Naive thymus-derived CD8-positive, alpha-beta T cell (primary cell): ENCODE data around the gene C19orf38. TPM values are rescaled to one million over a fixed set of nuclear protein-coding genes. Genes with fewer than 3 reads are reported as not detected.
"Not testable (repeated sequence)": the region's sequence is repeated elsewhere in the genome, so short reads cannot be mapped to it uniquely, and the experiment has no call there.

Experiments used
- ATAC-seq, 2 donors: fragments of 150-1000 bp; cut with Tn5 transposase in 1 of 2; sonication (Bioruptor Pico), chemical (Tn5 transposase) in 1 of 2; 1 replicate in 1 of 2; 2 replicates in 1 of 2; pipeline ENCODE4 v1.10.0; 2021; ENCODE audit warnings: mild to moderate bottlenecking in 2 of 2, moderate library complexity in 2 of 2
- POLR2A ChIA-PET: fragments of 350-600 bp; sonication (Branson Sonifier 250); formaldehyde crosslinking; loops from one replicate; lab custom pipeline; 2021; ENCODE audit warnings: antibody characterized with exemption; lab: Charles Lee
- DNase-seq, 10 donors: peaks; one replicate each; pipeline versions ENCODE4 v3.0.0 to v3.0.0-alpha.2; 2020 to 2022
- H3K27ac Mint-ChIP-seq, 10 donors: one replicate each; pipeline ENCODE4 v1.8.0; 2020 to 2022; ENCODE audit warnings: mild to moderate bottlenecking in 10 of 10, mixed read lengths in 10 of 10, moderate library complexity in 4 of 10, inconsistent platforms in 1 of 10
- H3K27me3 Mint-ChIP-seq, 5 donors: one replicate each; pipeline ENCODE4 v1.8.0; 2021 to 2022; ENCODE audit warnings: mixed read lengths in 5 of 5
- H3K36me3 Mint-ChIP-seq, 3 donors: one replicate each; pipeline ENCODE4 v1.8.0; 2020 to 2022; ENCODE audit warnings: mixed read lengths in 3 of 3, mild to moderate bottlenecking in 2 of 3, inconsistent platforms in 1 of 3
- H3K4me1 Mint-ChIP-seq, 4 donors: one replicate each; pipeline ENCODE4 v1.8.0; 2021 to 2022; ENCODE audit warnings: mixed read lengths in 4 of 4
- H3K4me3 Mint-ChIP-seq, 10 donors: one replicate each; pipeline ENCODE4 v1.8.0; 2020 to 2022; ENCODE audit warnings: mild to moderate bottlenecking in 10 of 10, mixed read lengths in 10 of 10, moderate library complexity in 6 of 10, inconsistent platforms in 1 of 10
- H3K9me3 Mint-ChIP-seq, 9 donors: one replicate each; pipeline ENCODE4 v1.8.0; 2020 to 2022; ENCODE audit warnings: mixed read lengths in 9 of 9, mild to moderate bottlenecking in 3 of 9, inconsistent platforms in 1 of 9, moderate library complexity in 1 of 9
- polyA plus RNA-seq, 3 donors: library from polyadenylated mRNA; unstranded; fragments of 300-500 nt; fragmentation: Illumina TruSeq; gene quantifications; one replicate each; pipeline ENCODE4 v1.2.3, GENCODE V29; 2021
- total RNA-seq, 8 experiments: library from RNA in 2 of 8; stranded (reverse) in 2 of 8; gene quantifications; one replicate each; pipeline ENCODE4 v1.2.3 and lab custom pipeline; 2021 to 2026

C19orf38 gene
- total and polyA plus RNA-seq, 5 experiments from 2014 or later, result 0.17 to 0.60 (median 0.41) TPM; not detected in 2

GRCh38 chr19:10837649-10838048 lies 10.6 kb upstream of the C19orf38 start:
- ATAC-seq, H3K27me3 Mint-ChIP-seq, H3K4me3 Mint-ChIP-seq, DNase-seq, H3K36me3 Mint-ChIP-seq: not testable (repeated sequence)
- peak overlapping the region in 1 of 10 donors; percentile 25 for H3K27ac Mint-ChIP-seq
- POLR2A ChIA-PET, result interaction anchor here (0.6 to 0.7 kb wide), 2 partner anchors 146 to 189 kb away, joined by 3 to 4 read pairs; no protein-coding TSS in a partner anchor
- peaks cover 8 to 16% (median 15%) of the 10 kb centered on the region in 4 donors for H3K4me1 Mint-ChIP-seq
- peaks cover 0 to 11% (median 5%) of the 10 kb centered on the region in 9 donors for H3K9me3 Mint-ChIP-seq

DNA sequence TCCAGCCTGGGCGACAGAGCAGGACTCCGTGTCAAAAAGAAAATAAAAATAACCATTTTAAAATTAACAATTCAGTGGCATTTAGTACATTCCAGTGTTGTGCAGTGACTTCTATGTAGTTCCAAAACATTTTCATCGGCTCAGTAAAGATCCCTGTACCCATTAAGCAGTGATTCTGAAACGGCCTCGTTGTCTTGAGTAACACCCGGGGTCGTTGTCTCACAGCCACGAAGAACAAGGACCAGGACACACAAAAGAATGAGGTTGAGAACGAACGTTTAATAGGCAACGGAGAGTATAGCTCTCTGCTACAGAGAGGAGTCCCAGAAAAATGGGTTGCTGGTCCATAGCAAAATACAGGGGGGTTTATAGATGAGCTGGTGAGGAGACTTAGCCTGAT lies 9.8 kb upstream of the C19orf38 start:
- Mint-ChIP-seq H3K4me1 (peaks cover 9 to 16% (median 15%) of the 10 kb centered on the region in 4 donors), H3K27me3 (peaks cover 0 to under 1% (median 0%) of the 10 kb centered on the region in 5 donors), H3K36me3 (peaks cover 0 to 6% (median 4%) of the 10 kb centered on the region in 3 donors), H3K27ac (peak overlapping the region in 1 of 10 donors; percentile 43), H3K4me3 (no peak overlapping the region), H3K9me3 (peaks cover 0 to 11% (median 5%) of the 10 kb centered on the region in 9 donors)
- ATAC-seq (no peak), DNase-seq (no peak)
- POLR2A ChIA-PET, result no interaction called here

DNA sequence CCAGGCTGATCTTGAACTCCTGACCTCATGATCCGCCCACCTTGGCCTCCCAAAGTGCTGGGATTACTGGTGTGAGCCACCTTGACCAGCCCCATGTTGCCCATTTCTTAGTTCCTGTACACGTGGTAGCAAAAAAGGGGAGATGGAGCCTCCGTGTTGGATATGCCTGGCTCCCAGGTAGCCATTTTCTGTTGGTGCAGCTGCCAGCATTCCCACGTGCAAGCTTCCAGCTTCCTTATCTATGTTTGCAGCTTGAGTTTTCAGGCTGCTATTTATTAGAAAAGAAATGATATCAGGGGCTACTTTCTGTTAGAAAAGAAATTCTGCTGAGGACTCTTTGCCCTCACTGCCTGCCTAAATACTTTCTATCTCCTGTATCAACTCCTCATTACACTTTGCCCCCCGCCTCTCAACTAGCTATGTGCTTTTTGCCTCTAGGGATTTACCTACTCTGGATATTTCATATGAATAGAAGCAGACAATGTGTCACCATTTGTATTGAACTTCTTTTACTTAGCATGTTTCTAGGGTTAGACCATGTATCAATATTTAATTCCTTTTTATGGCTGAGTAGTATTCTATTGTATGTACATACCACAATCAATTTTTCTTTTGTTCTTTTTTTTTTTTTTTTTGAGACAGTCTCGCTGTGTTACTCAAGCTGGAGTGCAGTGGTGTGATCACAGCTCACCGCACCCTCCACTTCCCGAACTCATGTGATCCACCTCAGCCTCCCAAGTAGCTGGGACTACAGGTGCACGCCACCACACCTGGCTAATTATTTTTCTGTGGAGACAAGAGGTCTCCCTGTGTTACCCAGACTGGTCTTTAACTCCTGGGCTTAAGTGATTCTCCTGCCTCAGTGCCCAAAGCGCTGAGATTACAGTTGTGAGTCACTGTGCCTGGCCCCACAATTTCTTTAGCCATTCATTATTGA lies 8.8 kb upstream of the C19orf38 start:
- peak overlapping the region in 2 of 10 donors; percentile 20 to 55 for H3K27ac Mint-ChIP-seq

GRCh38 chr19:10842788-10843187 lies 5.4 kb upstream of the C19orf38 start:
- Mint-ChIP-seq H3K36me3 (peaks cover 0 to 4% (median 4%) of the 10 kb centered on the region in 3 donors), H3K27me3 (peaks cover 0 to 4% (median 0%) of the 10 kb centered on the region in 5 donors), H3K9me3 (peaks cover 0 to 17% (median 6%) of the 10 kb centered on the region in 9 donors), H3K4me3 (no peak overlapping the region), H3K27ac (no peak overlapping the region), H3K4me1 (peaks cover 0 to 3% (median 2%) of the 10 kb centered on the region in 4 donors)
- no peak for ATAC-seq
- no peak for DNase-seq
- POLR2A ChIA-PET, result interaction anchor here (0.6 kb wide), 1 partner anchor 28 kb away, joined by 3 read pairs; no protein-coding TSS in a partner anchor

More for the DNA sequence above, 8.8 kb upstream of the C19orf38 start:
- ATAC-seq, result no peak
- DNase-seq, result no peak
- Mint-ChIP-seq H3K27me3 (peaks cover 0 to 4% (median 0%) of the 10 kb centered on the region in 5 donors), H3K36me3 (peaks cover 0 to 6% (median 4%) of the 10 kb centered on the region in 3 donors), H3K9me3 (peaks cover 0 to 11% (median 5%) of the 10 kb centered on the region in 9 donors), H3K4me1 (peaks cover 9 to 16% (median 15%) of the 10 kb centered on the region in 4 donors), H3K4me3 (no peak overlapping the region)
- POLR2A ChIA-PET, result interaction anchor here (0.6 to 1.6 kb wide), 3 partner anchors 108 to 286 kb away, joined by 3 to 11 read pairs (median 4); no protein-coding TSS in a partner anchor

DNA sequence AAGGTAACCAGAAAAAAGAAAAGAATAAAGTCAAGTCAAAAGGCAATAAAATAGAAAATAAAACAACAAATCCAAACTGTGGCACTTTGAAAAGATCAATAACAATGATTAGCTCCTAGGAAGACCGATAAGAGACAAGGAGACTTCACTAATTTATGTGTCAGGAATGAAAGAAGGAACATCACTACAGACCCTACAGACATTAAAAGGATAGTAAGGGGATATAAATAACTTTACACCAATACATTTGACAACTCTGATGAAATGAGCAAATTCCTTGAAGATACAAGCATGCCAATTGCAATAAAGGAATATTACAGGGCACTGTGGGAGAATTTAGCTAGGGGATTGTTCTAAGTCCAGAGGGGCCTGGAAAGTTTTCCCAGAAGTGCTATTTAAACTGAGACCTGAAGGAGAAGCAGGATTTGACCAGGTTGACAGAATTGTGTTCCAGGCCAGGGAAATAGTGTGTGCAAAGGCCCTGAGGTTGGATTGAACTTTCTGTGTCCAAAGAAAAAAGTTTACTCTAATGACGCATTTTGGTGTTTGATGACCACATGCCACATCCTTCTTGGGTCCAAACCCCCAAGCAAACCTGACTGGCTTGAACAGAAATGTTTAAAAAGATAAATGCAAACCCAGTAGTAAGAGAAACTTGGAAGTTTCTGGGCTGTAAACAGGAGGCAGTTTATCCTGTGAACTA lies 1.6 kb upstream of the C19orf38 start:
- H3K9me3 Mint-ChIP-seq, result peaks cover 0 to 15% (median 4%) of the 10 kb centered on the region in 9 donors
- peaks cover 0 to 4% (median 4%) of the 10 kb centered on the region in 3 donors for H3K36me3 Mint-ChIP-seq
- no peak for ATAC-seq
- no peak for DNase-seq
- peaks cover 0 to 4% (median 0%) of the 10 kb centered on the region in 5 donors for H3K27me3 Mint-ChIP-seq
- H3K4me3 Mint-ChIP-seq, result no peak overlapping the region
- POLR2A ChIA-PET, result no interaction called here
- peaks cover 1 to 11% (median 8%) of the 10 kb centered on the region in 4 donors for H3K4me1 Mint-ChIP-seq
- H3K27ac Mint-ChIP-seq, result peak overlapping the region in 1 of 10 donors; percentile 24

GRCh38 chr19:10850631-10851030 lies 2.4 kb downstream of the C19orf38 start:
- peaks cover 0 to 13% (median 4%) of the 10 kb centered on the region in 9 donors for H3K9me3 Mint-ChIP-seq
- peaks cover 1 to 11% (median 8%) of the 10 kb centered on the region in 4 donors for H3K4me1 Mint-ChIP-seq
- H3K27ac Mint-ChIP-seq, result no peak overlapping the region
- DNase-seq (no peak), ATAC-seq (no peak)
- H3K4me3 Mint-ChIP-seq, result no peak overlapping the region
- no peaks in the 10 kb centered on the region for H3K27me3 Mint-ChIP-seq
- peaks cover 0 to 4% (median 4%) of the 10 kb centered on the region in 3 donors for H3K36me3 Mint-ChIP-seq
- POLR2A ChIA-PET, result interaction anchor here (1.9 kb wide), 1 partner anchor 15 kb away, joined by 5 read pairs; the partner anchor contains the start of gene TMED1

DNA sequence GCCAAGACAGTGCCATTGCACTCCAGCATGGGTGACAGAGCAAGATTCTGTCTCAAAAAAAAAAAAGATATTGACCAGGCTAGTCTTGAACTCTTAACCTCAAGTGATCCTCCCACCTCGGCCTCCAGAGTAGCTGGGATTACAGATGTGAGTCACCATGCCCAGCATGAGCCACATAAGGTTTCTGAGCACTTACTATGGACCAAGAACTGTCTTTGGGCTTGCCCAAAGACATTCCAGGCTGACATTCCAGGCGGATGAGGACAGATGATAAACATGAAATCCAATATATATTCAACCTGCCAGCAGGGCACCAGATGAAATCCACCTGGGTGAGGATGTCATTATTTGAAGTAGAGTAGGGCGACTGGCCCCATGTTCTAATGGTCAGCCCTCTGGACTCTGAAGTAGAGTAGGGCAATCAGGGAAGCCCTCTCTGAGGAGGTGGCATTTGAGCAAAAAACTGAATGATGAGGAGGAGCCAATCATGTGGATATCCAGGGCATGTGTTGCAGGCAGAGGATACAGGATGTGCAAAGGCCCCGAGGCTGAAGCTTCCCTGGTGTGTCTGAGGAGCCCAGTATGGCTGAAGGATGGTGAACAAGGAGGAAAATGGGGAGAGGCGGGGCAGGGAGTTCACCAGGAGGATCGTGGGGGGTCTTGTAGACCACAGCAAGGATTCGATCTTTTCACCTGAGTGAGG lies 4.0 kb downstream of the C19orf38 start:
- H3K9me3 Mint-ChIP-seq, result peaks cover 0 to 5% (median 0%) of the 10 kb centered on the region in 9 donors
- POLR2A ChIA-PET, result interaction anchor here (0.6 kb wide), 1 partner anchor 314 kb away, joined by 7 read pairs; no protein-coding TSS in a partner anchor
- ATAC-seq (no peak), DNase-seq (no peak)
- no peaks in the 10 kb centered on the region for H3K36me3 Mint-ChIP-seq
- peaks cover 1 to 11% (median 8%) of the 10 kb centered on the region in 4 donors for H3K4me1 Mint-ChIP-seq
- no peaks in the 10 kb centered on the region for H3K27me3 Mint-ChIP-seq
- H3K27ac Mint-ChIP-seq, result no peak overlapping the region
- no peak overlapping the region for H3K4me3 Mint-ChIP-seq

DNA sequence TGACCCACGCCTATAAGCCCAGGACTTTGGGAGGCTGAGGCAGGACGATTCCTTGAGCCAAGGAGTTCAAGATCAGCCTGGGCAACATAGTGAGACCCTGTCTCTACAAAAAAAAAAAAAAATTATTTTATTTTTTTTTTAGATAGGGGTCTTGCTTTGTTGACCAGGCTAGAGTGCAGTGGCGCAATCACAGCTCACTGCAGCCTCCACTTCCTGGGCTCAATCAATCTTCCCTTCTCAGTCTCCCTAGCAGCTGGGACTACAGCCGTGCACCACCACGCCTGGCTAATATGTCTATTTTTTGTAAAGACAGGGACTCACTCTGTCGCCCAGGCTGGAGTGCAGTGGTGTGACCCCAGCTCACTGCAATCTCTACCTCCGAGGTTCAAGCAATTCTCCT lies 4.7 kb downstream of the C19orf38 start:
- no peaks in the 10 kb centered on the region for H3K36me3 Mint-ChIP-seq
- peaks cover 1 to 9% (median 7%) of the 10 kb centered on the region in 4 donors for H3K4me1 Mint-ChIP-seq
- POLR2A ChIA-PET, result interaction anchor here (0.7 to 0.9 kb wide), 2 partner anchors 9 to 18 kb away, joined by 3 to 5 read pairs; no protein-coding TSS in a partner anchor
- no peak for ATAC-seq
- H3K4me3 Mint-ChIP-seq, result no peak overlapping the region
- peaks cover 0 to 3% (median 0%) of the 10 kb centered on the region in 9 donors for H3K9me3 Mint-ChIP-seq
- H3K27me3 Mint-ChIP-seq, result no peaks in the 10 kb centered on the region
- DNase-seq, result peak in 1 of 10 donors; percentile 24
- H3K27ac Mint-ChIP-seq, result peak overlapping the region in 1 of 10 donors; percentile 58

- ATAC-seq (no peak), DNase-seq (no peak)
- no peaks in the 10 kb centered on the region for H3K9me3 Mint-ChIP-seq
- H3K36me3 Mint-ChIP-seq, result no peaks in the 10 kb centered on the region
- H3K27me3 Mint-ChIP-seq, result no peaks in the 10 kb centered on the region
- POLR2A ChIA-PET, result interaction anchor here (0.6 kb wide), 1 partner anchor 100 kb away, joined by 4 read pairs; no protein-coding TSS in a partner anchor
- H3K4me3 Mint-ChIP-seq, result no peak overlapping the region
- peaks cover 0 to 1% (median 0%) of the 10 kb centered on the region in 4 donors for H3K4me1 Mint-ChIP-seq
- H3K27ac Mint-ChIP-seq, result no peak overlapping the region
These were observed 6.3 kb downstream of the C19orf38 start for GRCh38 chr19:10854350-10855089.

DNA sequence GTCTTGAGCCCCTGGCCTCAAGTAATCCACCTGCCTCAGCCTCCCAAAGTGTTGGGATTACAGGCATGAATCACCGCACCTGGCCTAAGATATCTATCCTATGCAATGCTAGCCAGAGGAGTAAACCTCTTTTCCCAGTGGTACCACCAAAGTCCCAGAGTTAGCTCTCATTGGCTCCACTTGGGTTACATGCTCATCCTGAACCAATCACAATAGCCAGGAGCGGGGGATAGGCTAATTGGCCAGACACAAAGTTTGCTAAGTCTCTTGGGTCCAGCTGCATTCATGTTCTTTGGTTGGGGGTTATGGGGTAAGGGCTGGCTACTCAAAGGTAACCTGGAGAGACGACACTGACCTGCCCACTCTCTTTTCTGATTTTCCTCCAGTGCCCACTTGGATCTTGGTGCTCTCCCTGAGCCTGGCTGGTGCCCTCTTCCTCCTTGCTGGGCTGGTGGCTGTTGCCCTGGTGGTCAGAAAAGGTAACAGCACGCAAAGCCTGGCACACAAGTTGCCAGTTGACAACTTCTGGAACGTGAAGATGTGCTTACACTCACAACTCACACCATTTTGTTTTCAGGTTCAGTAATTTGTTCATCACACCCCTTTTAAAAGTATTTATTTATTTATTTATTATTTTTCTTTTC lies 7.8 kb downstream of the C19orf38 start:
- peak in 1 of 2 donors; percentile 33 for ATAC-seq
- peaks cover 0 to 3% (median under 1%) of the 10 kb centered on the region in 4 donors for H3K4me1 Mint-ChIP-seq
- DNase-seq, result no peak

More for the DNA sequence above, 7.8 kb downstream of the C19orf38 start:
- POLR2A ChIA-PET, result no interaction called here
- Mint-ChIP-seq H3K9me3 (no peaks in the 10 kb centered on the region), H3K27me3 (no peaks in the 10 kb centered on the region), H3K36me3 (no peaks in the 10 kb centered on the region), H3K27ac (peak overlapping the region in 2 of 10 donors; percentile 52 to 62), H3K4me3 (no peak overlapping the region)
